ENCODE data around the gene FHAD1. TPM values are rescaled to one million over a fixed set of nuclear protein-coding genes. Genes with fewer than 3 reads are reported as not detected.

The FHAD1 gene
- total and polyA plus RNA-seq, 9 of the 15 experiments (the other 6 are each of a cell fraction or from before 2014, with no cell fraction given), result 0.32 to 2.1 (median 1.5) TPM; not detected in 1

DNA sequence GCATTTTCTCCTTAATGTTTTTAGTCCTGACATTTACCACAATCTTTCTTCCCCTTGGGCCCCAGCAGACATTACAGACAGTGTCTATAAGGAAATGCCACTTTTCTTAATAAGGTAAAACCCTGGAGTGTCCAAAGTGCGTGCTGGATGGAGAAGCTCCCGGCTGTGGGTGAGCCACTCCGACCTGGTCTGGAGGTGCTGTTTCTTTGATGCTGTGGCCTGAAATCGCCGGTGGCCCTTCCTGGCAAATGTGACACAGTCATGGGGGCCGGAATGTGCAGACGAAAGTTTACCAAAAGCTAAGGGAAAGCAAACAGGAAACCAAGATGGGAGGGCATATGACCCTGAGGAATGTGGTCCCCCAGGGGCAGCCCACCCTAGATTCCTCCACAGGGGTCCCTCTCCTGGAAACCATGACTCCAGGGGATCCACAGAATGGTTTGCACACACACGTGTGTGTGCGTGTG is 77.9 kb downstream of the FHAD1 start:
- BruUV-seq (replicated peaks), result no TSS peak
- ChIA-PET POLR2A (interaction anchor here (0.6 to 1.5 kb wide), 3 partner anchors 14 to 98 kb away, joined by 3 to 5 read pairs (median 4); no protein-coding TSS in a partner anchor), CTCF (ENCODE audit: low intra/inter-chr PET ratio) (interaction anchor here (1.3 to 3.4 kb wide), 2 partner anchors 40 to 106 kb away, joined by 3 to 46 read pairs; no protein-coding TSS in a partner anchor)
- DNase-seq (ENCODE audit: extremely low read depth in 1 of 4, low spot score in 3 of 4) (no peak), FAIRE-seq (no peak), ATAC-seq (no peak)
- H3K27ac ChIP-seq (ENCODE audit: extremely low read depth, low read depth, low read length), result no peak overlapping the region
- H3K79me2 ChIP-seq (ENCODE audit: control insufficient read depth, insufficient read depth, low read length), result no peaks in the 10 kb centered on the region
- peaks cover 32 to 40% of the 10 kb centered on the region in 2 experiments for H3K4me1 ChIP-seq (replicated peaks in 1 of 2; ENCODE audit: control insufficient read depth in 2 of 2, insufficient read depth in 2 of 2, low read length in 2 of 2)
- WGBS (ENCODE audit: insufficient coverage, low coverage, missing lambda C conversion rate), result 45% methylated on average over 9 of the region's 9 CpGs
- 0 out of 2 replicates have a peak, but pooled peaks cover 3% of the 10 kb centered on the region for H3K9me3 ChIP-seq (replicated peaks; ENCODE audit: control insufficient read depth, insufficient read depth, low read depth, low read length)
- no peaks in the 10 kb centered on the region for H3K36me3 ChIP-seq (ENCODE audit: control insufficient read depth, insufficient read depth, low read length)
- no peaks in the 10 kb centered on the region; a peak in 2 of 5 replicates for H3K27me3 ChIP-seq (ENCODE audit: control insufficient read depth in 2 of 2, insufficient read depth in 2 of 2, low read length in 2 of 2)
- no peaks in the 10 kb centered on the region for H3K9me1 ChIP-seq (ENCODE audit: control insufficient read depth, insufficient read depth, low read length)
- H3K4me2 ChIP-seq (ENCODE audit: insufficient read depth, low read length), result no peak overlapping the region
- in situ Hi-C loops (cut with MboI), result loop anchor here (5.0 kb wide), 1 partner anchor 102 kb away; no protein-coding TSS in a partner anchor
- H4K20me1 ChIP-seq (replicated peaks; ENCODE audit: control insufficient read depth, insufficient read depth, low read length), result 0 out of 2 replicates have a peak, but pooled peaks cover 7% of the 10 kb centered on the region
- intact Hi-C loops (cut with micrococcal nuclease), result loop anchor here (5.0 kb wide), 2 partner anchors 92 to 177 kb away; no protein-coding TSS in a partner anchor
- no peak overlapping the region; the same call in 1 of the 2 replicates for H2AFZ ChIP-seq (ENCODE audit: low read depth, low read length)
- no peak overlapping the region for H3K9ac ChIP-seq (ENCODE audit: insufficient read depth in 1 of 2, low read depth in 2 of 2, low read length in 2 of 2)
- H3K4me3 ChIP-seq, result no peak overlapping the region
- TF ChIP-seq ZBTB7A (IDR thresholded peaks at IDR 0.05; ENCODE audit: borderline replicate concordance, control insufficient read depth, low read depth, low read length) (no peak), RFX1 (IDR thresholded peaks at IDR 0.05) (no peak), PTTG1 (tag; IDR thresholded peaks at IDR 0.05; ENCODE audit: low read depth) (no peak), E2F3 (CRISPR knock-in tag; IDR thresholded peaks at IDR 0.05) (no peak), SUPT5H (IDR thresholded peaks at IDR 0.05) (no peak), ESRRB (CRISPR knock-in tag; IDR thresholded peaks at IDR 0.05; ENCODE audit: borderline replicate concordance) (no peak), ZNF316 (IDR thresholded peaks at IDR 0.05) (no peak)
- TF ChIP-seq, protein P1, sequence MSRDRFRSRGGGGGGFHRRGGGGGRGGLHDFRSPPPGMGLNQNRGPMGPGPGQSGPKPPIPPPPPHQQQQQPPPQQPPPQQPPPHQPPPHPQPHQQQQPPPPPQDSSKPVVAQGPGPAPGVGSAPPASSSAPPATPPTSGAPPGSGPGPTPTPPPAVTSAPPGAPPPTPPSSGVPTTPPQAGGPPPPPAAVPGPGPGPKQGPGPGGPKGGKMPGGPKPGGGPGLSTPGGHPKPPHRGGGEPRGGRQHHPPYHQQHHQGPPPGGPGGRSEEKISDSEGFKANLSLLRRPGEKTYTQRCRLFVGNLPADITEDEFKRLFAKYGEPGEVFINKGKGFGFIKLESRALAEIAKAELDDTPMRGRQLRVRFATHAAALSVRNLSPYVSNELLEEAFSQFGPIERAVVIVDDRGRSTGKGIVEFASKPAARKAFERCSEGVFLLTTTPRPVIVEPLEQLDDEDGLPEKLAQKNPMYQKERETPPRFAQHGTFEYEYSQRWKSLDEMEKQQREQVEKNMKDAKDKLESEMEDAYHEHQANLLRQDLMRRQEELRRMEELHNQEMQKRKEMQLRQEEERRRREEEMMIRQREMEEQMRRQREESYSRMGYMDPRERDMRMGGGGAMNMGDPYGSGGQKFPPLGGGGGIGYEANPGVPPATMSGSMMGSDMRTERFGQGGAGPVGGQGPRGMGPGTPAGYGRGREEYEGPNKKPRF (IDR thresholded peaks at IDR 0.05; ENCODE audit: low read depth, low read length), result no peak
- TF ChIP-seq, protein P2, sequence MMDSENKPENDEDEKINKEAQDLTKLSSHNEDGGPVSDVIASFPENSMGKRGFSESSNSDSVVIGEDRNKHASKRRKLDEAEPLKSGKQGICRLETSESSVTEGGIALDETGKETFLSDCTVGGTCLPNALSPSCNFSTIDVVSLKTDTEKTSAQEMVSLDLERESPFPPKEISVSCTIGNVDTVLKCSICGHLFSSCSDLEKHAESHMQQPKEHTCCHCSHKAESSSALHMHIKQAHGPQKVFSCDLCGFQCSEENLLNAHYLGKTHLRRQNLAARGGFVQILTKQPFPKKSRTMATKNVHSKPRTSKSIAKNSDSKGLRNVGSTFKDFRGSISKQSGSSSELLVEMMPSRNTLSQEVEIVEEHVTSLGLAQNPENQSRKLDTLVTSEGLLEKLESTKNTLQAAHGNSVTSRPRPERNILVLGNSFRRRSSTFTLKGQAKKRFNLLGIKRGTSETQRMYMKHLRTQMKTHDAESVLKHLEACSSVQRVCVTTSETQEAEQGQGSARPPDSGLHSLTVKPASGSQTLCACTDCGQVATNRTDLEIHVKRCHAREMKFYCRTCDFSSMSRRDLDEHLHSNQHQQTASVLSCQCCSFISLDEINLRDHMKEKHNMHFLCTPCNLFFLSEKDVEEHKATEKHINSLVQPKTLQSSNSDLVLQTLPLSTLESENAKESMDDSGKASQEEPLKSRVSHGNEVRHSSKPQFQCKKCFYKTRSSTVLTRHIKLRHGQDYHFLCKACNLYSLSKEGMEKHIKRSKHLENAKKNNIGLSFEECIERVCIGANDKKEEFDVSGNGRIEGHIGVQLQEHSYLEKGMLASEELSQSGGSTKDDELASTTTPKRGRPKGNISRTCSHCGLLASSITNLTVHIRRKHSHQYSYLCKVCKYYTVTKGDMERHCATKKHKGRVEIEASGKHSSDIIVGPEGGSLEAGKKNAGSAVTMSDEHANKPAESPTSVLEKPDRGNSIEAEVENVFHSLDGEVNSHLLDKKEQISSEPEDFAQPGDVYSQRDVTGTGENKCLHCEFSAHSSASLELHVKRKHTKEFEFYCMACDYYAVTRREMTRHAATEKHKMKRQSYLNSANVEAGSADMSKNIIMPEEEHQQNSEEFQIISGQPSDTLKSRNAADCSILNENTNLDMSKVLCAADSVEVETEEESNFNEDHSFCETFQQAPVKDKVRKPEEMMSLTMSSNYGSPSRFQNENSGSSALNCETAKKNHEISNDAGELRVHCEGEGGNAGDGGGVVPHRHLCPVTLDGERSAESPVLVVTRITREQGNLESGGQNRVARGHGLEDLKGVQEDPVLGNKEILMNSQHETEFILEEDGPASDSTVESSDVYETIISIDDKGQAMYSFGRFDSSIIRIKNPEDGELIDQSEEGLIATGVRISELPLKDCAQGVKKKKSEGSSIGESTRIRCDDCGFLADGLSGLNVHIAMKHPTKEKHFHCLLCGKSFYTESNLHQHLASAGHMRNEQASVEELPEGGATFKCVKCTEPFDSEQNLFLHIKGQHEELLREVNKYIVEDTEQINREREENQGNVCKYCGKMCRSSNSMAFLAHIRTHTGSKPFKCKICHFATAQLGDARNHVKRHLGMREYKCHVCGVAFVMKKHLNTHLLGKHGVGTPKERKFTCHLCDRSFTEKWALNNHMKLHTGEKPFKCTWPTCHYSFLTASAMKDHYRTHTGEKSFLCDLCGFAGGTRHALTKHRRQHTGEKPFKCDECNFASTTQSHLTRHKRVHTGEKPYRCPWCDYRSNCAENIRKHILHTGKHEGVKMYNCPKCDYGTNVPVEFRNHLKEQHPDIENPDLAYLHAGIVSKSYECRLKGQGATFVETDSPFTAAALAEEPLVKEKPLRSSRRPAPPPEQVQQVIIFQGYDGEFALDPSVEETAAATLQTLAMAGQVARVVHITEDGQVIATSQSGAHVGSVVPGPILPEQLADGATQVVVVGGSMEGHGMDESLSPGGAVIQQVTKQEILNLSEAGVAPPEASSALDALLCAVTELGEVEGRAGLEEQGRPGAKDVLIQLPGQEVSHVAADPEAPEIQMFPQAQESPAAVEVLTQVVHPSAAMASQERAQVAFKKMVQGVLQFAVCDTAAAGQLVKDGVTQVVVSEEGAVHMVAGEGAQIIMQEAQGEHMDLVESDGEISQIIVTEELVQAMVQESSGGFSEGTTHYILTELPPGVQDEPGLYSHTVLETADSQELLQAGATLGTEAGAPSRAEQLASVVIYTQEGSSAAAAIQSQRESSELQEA (IDR thresholded peaks at IDR 0.05; ENCODE audit: low read depth), result no peak
- TF ChIP-seq, protein P3, sequence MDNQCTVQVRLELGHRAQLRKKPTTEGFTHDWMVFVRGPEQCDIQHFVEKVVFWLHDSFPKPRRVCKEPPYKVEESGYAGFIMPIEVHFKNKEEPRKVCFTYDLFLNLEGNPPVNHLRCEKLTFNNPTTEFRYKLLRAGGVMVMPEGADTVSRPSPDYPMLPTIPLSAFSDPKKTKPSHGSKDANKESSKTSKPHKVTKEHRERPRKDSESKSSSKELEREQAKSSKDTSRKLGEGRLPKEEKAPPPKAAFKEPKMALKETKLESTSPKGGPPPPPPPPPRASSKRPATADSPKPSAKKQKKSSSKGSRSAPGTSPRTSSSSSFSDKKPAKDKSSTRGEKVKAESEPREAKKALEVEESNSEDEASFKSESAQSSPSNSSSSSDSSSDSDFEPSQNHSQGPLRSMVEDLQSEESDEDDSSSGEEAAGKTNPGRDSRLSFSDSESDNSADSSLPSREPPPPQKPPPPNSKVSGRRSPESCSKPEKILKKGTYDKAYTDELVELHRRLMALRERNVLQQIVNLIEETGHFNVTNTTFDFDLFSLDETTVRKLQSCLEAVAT (IDR thresholded peaks at IDR 0.05), result no peak

Measured in K562 (cell line).